ENCODE data around the gene GIGYF2. TPM values are rescaled to one million over a fixed set of nuclear protein-coding genes. Genes with fewer than 3 reads are reported as not detected.

Gene GIGYF2
- polyA plus RNA-seq, 1 donor (not counting 4 experiments of a cell fraction or from before 2014, with no cell fraction given) = 35.5 TPM

DNA sequence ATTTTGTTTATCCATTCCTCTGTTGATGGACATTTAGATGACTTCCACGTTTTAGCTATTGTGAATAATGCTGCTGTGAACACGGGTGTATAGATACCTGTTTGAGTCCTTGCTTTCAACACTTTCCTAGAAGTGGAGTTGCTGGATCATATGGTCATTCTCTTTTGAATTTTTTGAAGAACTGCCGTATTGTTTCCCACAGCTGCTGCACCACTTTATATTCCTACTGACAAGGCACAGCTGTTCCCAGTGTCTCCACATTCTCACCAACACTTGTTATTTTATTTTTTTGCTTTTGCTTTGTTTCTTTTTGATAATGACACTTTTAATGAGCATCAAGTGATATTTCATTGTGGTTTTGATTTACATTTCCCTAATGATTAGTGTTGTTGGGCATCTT is 120.6 kb downstream of the GIGYF2 start:
- Histone ChIP-seq H2AFZ (ENCODE audit: control insufficient read depth, low read length) (no peak overlapping the region), H3K27me3 (ENCODE audit: control insufficient read depth, extremely low read depth, insufficient read depth, low read length) (no peaks in the 10 kb centered on the region), H3K9me3 (ENCODE audit: control insufficient read depth, low read depth, low read length) (no peaks in the 10 kb centered on the region), H3K9ac (ENCODE audit: control insufficient read depth, extremely low read depth, insufficient read depth, low read length) (no peak overlapping the region), H3K4me1 (ENCODE audit: control insufficient read depth, extremely low read depth, insufficient read depth, low read length) (no peaks in the 10 kb centered on the region), H3K36me3 (ENCODE audit: control insufficient read depth in 2 of 2, extremely low read depth in 1 of 2, insufficient read depth in 2 of 2, low read length in 2 of 2) (peaks cover 4 to 15% of the 10 kb centered on the region in 2 experiments), H3K4me3 (ENCODE audit: control insufficient read depth in 2 of 3, extremely low read depth in 1 of 3, insufficient read depth in 2 of 3, low read depth in 1 of 3, low read length in 3 of 3) (no peak overlapping the region), H3K27ac (ENCODE audit: control insufficient read depth, insufficient read depth, low read length) (no peak overlapping the region), H3K9me1 (ENCODE audit: control insufficient read depth, extremely low read depth, insufficient read depth, low read length) (no peaks in the 10 kb centered on the region), H4K20me1 (ENCODE audit: control insufficient read depth, extremely low read depth, insufficient read depth, low read length) (no peaks in the 10 kb centered on the region), H3K79me2 (ENCODE audit: control insufficient read depth, insufficient read depth, low read length) (no peaks in the 10 kb centered on the region), H3K4me2 (ENCODE audit: control insufficient read depth, extremely low read depth, insufficient read depth, low read depth, low read length) (no peak overlapping the region)
- TF ChIP-seq CTCF (optimal IDR thresholded peaks at IDR 0.05 in 1 of 3, IDR thresholded peaks at IDR 0.05 in 1 of 3, conservative IDR thresholded peaks at IDR 0.05 in 1 of 3; ENCODE audit: extremely low read depth in 1 of 3, insufficient read depth in 2 of 3, low read length in 3 of 3) (no peak), EZH2 (IDR thresholded peaks at IDR 0.05; ENCODE audit: low read length) (no peak)
- FAIRE-seq (no peak), DNase-seq (ENCODE audit: low read depth, low spot score) (no peak)
- dilution Hi-C loops (cut with MboI; ENCODE audit: extremely low pct_ligation_motif_present, low sequenced_read_pairs) = no loop called here

GRCh38 chr2:232829988-232830387 is 132.9 kb downstream of the GIGYF2 start:
- dilution Hi-C loops (cut with MboI; ENCODE audit: extremely low pct_ligation_motif_present, low sequenced_read_pairs) = no loop called here
- DNase-seq (ENCODE audit: low read depth, low spot score) (no peak), FAIRE-seq (no peak)
- no peak for TF ChIP-seq EZH2 (IDR thresholded peaks at IDR 0.05; ENCODE audit: low read length)
- no peak for TF ChIP-seq CTCF (optimal IDR thresholded peaks at IDR 0.05 in 1 of 3, IDR thresholded peaks at IDR 0.05 in 1 of 3, conservative IDR thresholded peaks at IDR 0.05 in 1 of 3; ENCODE audit: extremely low read depth in 1 of 3, insufficient read depth in 2 of 3, low read length in 3 of 3)
- Histone ChIP-seq H3K36me3 (ENCODE audit: control insufficient read depth in 2 of 2, extremely low read depth in 1 of 2, insufficient read depth in 2 of 2, low read length in 2 of 2) (peaks cover 13 to 17% of the 10 kb centered on the region in 2 experiments), H2AFZ (ENCODE audit: control insufficient read depth, low read length) (no peak overlapping the region), H4K20me1 (ENCODE audit: control insufficient read depth, extremely low read depth, insufficient read depth, low read length) (no peaks in the 10 kb centered on the region), H3K27ac (ENCODE audit: control insufficient read depth, insufficient read depth, low read length) (no peak overlapping the region), H3K4me2 (ENCODE audit: control insufficient read depth, extremely low read depth, insufficient read depth, low read depth, low read length) (no peak overlapping the region), H3K9me3 (ENCODE audit: control insufficient read depth, low read depth, low read length) (no peaks in the 10 kb centered on the region), H3K27me3 (ENCODE audit: control insufficient read depth, extremely low read depth, insufficient read depth, low read length) (no peaks in the 10 kb centered on the region), H3K9me1 (ENCODE audit: control insufficient read depth, extremely low read depth, insufficient read depth, low read length) (no peaks in the 10 kb centered on the region), H3K9ac (ENCODE audit: control insufficient read depth, extremely low read depth, insufficient read depth, low read length) (no peak overlapping the region), H3K4me3 (ENCODE audit: control insufficient read depth in 2 of 3, extremely low read depth in 1 of 3, insufficient read depth in 2 of 3, low read depth in 1 of 3, low read length in 3 of 3) (no peak overlapping the region), H3K4me1 (ENCODE audit: control insufficient read depth, extremely low read depth, insufficient read depth, low read length) (no peaks in the 10 kb centered on the region), H3K79me2 (ENCODE audit: control insufficient read depth, insufficient read depth, low read length) (no peaks in the 10 kb centered on the region)
